WTC11 (cell line): ENCODE results near the gene LPCAT3. TPM values are rescaled to one million over a fixed set of nuclear protein-coding genes. Genes with fewer than 3 reads are reported as not detected.

Experiments used
- ATAC-seq: fragments of 200-7000 bp; cut with Tn5 transposase; 2 replicates; pipeline ENCODE4 v1.10.0; 2021; ENCODE audit warnings: mild to moderate bottlenecking, moderate library complexity
- CTCF ChIA-PET: fragments of 300-600 bp; sonication (Branson Sonifier 250); formaldehyde crosslinking; loops from one replicate; lab custom pipeline; 2021; ENCODE audit warnings: antibody characterized with exemption; lab: Charles Lee
- POLR2A ChIA-PET: fragments of 350-600 bp; sonication (Branson Sonifier 250); formaldehyde crosslinking; loops from one replicate; lab custom pipeline; 2021; ENCODE audit warnings: antibody characterized with exemption; lab: Charles Lee
- DNase-seq: peaks from one replicate; pipeline ENCODE4 v3.0.0; 2021; ENCODE audit warnings: low spot score
- H3K27ac Mint-ChIP-seq: 2 replicates; pipeline ENCODE4 v1.8.0; 2021; ENCODE audit warnings: mixed read lengths
- H3K27me3 Mint-ChIP-seq: 2 replicates; pipeline ENCODE4 v1.8.0; 2021; ENCODE audit warnings: low read depth, mild to moderate bottlenecking, moderate library complexity, mixed read lengths
- H3K36me3 Mint-ChIP-seq: 2 replicates; pipeline ENCODE4 v1.8.0; 2021; ENCODE audit warnings: mixed read lengths
- H3K4me1 Mint-ChIP-seq: 2 replicates; pipeline ENCODE4 v1.8.0; 2022; ENCODE audit warnings: mixed read lengths
- H3K4me3 Mint-ChIP-seq: 2 replicates; pipeline ENCODE4 v1.8.0; 2021; ENCODE audit warnings: mild to moderate bottlenecking, moderate library complexity, mixed read lengths
- H3K9me3 Mint-ChIP-seq: 2 replicates; pipeline ENCODE4 v1.8.0; 2021; ENCODE audit warnings: mixed read lengths
- AFF4 ChIP-seq: sonication (generic); formaldehyde crosslinking; IDR thresholded peaks from 2 replicates; pipeline ENCODE4 v1.8.1; 2023; ENCODE audit warnings: mild to moderate bottlenecking, missing genetic modification reagents, borderline replicate concordance
- AR ChIP-seq: fragments of 250-450 bp; sonication (Bioruptor Pico); IDR thresholded peaks from 2 replicates; pipeline ENCODE4 v1.9.0; 2021; ENCODE audit warnings: mild to moderate bottlenecking
- ATF1 ChIP-seq: sonication (generic); formaldehyde crosslinking; IDR thresholded peaks from 2 replicates; pipeline ENCODE4 v1.8.1; 2023; ENCODE audit warnings: mild to moderate bottlenecking, moderate library complexity, missing genetic modification reagents
- CDX4 ChIP-seq: fragments of 250-450 bp; sonication (Bioruptor Pico); IDR thresholded peaks from 2 replicates; pipeline ENCODE4 v1.9.0; 2021; ENCODE audit warnings: moderate library complexity, mild to moderate bottlenecking, inconsistent platforms, borderline replicate concordance
- FOXP4 ChIP-seq: sonication (generic); formaldehyde crosslinking; IDR thresholded peaks from 2 replicates; pipeline ENCODE4 v1.8.0; 2022; ENCODE audit warnings: mild to moderate bottlenecking, missing genetic modification reagents
- GRHL2 ChIP-seq: fragments of 250-450 bp; sonication (Bioruptor Pico); IDR thresholded peaks from 2 replicates; pipeline ENCODE4 v1.8.0; 2022; ENCODE audit warnings: mild to moderate bottlenecking, moderate library complexity; ENCODE audit not compliant: insufficient replicate concordance, severe bottlenecking
- GTF2I ChIP-seq: fragments of 250-450 bp; sonication (Bioruptor Pico); conservative IDR thresholded peaks from 2 replicates; pipeline ENCODE4 v1.4.0; 2021; ENCODE audit warnings: mild to moderate bottlenecking
- HMGXB4 ChIP-seq: sonication (generic); formaldehyde crosslinking; IDR thresholded peaks from 2 replicates; pipeline ENCODE4 v1.8.1; 2023; ENCODE audit warnings: mild to moderate bottlenecking, moderate library complexity, missing genetic modification reagents
- MLX ChIP-seq: sonication (generic); formaldehyde crosslinking; IDR thresholded peaks from 2 replicates; pipeline ENCODE4 v1.8.1; 2023; ENCODE audit warnings: mild to moderate bottlenecking, missing genetic modification reagents, moderate library complexity
- NFATC4 ChIP-seq: fragments of 250-450 bp; sonication (Bioruptor Pico); IDR thresholded peaks from 2 replicates; pipeline ENCODE4 v1.9.0; 2021; ENCODE audit warnings: mild to moderate bottlenecking
- NFE2L1 ChIP-seq: sonication (generic); formaldehyde crosslinking; IDR thresholded peaks from 2 replicates; pipeline ENCODE4 v1.8.1; 2023; ENCODE audit warnings: missing genetic modification reagents
- NR2C2 ChIP-seq: sonication (generic); formaldehyde crosslinking; IDR thresholded peaks from 2 replicates; pipeline ENCODE4 v1.8.0; 2022; ENCODE audit warnings: mild to moderate bottlenecking, missing genetic modification reagents
- NR3C1 ChIP-seq: sonication (generic); formaldehyde crosslinking; conservative IDR thresholded peaks from 2 replicates; pipeline ENCODE4 v1.8.1; 2023; ENCODE audit warnings: low read depth, mild to moderate bottlenecking, missing genetic modification reagents
- PRDM15 ChIP-seq: sonication (generic); formaldehyde crosslinking; IDR thresholded peaks from 2 replicates; pipeline ENCODE4 v1.8.0; 2022; ENCODE audit warnings: missing genetic modification reagents
- PRRX2 ChIP-seq: fragments of 250-450 bp; sonication (Bioruptor Pico); IDR thresholded peaks from 2 replicates; pipeline ENCODE4 v1.8.0; 2021; ENCODE audit warnings: mild to moderate bottlenecking
- SMAD4 ChIP-seq: sonication (generic); formaldehyde crosslinking; IDR thresholded peaks from 2 replicates; pipeline ENCODE4 v1.8.0; 2022; ENCODE audit warnings: mild to moderate bottlenecking, missing genetic modification reagents
- SOX15 ChIP-seq: fragments of 250-450 bp; sonication (Bioruptor Pico); IDR thresholded peaks from 2 replicates; pipeline ENCODE4 v1.9.0; 2021; ENCODE audit warnings: mild to moderate bottlenecking
- TEAD1 ChIP-seq: sonication (generic); formaldehyde crosslinking; IDR thresholded peaks from 2 replicates; pipeline ENCODE4 v1.8.0; 2022; ENCODE audit warnings: mild to moderate bottlenecking, missing genetic modification reagents
- ZNF121 ChIP-seq: sonication (generic); formaldehyde crosslinking; IDR thresholded peaks from 2 replicates; pipeline ENCODE4 v1.8.0; 2023; ENCODE audit warnings: missing genetic modification reagents
- ZNF138 ChIP-seq: sonication (generic); formaldehyde crosslinking; conservative IDR thresholded peaks from 2 replicates; pipeline ENCODE4 v1.8.1; 2022; ENCODE audit warnings: mild to moderate bottlenecking, moderate library complexity, missing genetic modification reagents
- total RNA-seq: library from RNA; stranded (reverse); gene quantifications from 3 replicates; pipeline ENCODE4 v1.2.3, GENCODE V29; 2021

LPCAT3 gene
- total RNA-seq, 1 experiment from 2014 or later: 40.0 TPM

GRCh38 chr12:7059780-7060179 lies 41.5 kb upstream of the LPCAT3 start (continued):
- TF ChIP-seq CDX4: no peak
- no peak for TF ChIP-seq SMAD4
- TF ChIP-seq, all 79 proteins: peak for 0

- Mint-ChIP-seq H3K27me3 (peaks cover 2% of the 10 kb centered on the region; the same call in 1 of the 2 replicates), H3K27ac (no peak overlapping the region), H3K9me3 (no peaks in the 10 kb centered on the region), H3K4me3 (no peak overlapping the region), H3K36me3 (no peaks in the 10 kb centered on the region), H3K4me1 (peaks cover 20% of the 10 kb centered on the region)
- ChIA-PET CTCF (interaction anchor here (1.0 to 3.2 kb wide), 4 partner anchors 41 to 107 kb away, joined by 3 to 29 read pairs (median 3); partner anchors contain the start of gene LPCAT3), POLR2A (no interaction called here)
- DNase-seq: no peak
- ATAC-seq: no peak
- no peak for TF ChIP-seq PRDM15 (CRISPR knock-in tag)
- no peak for TF ChIP-seq ZNF138 (CRISPR knock-in tag)
- TF ChIP-seq FOXP4 (CRISPR knock-in tag): no peak
- no peak for TF ChIP-seq NFATC4 (CRISPR knock-in tag)
- TF ChIP-seq HMGXB4 (CRISPR knock-in tag): no peak
- no peak for TF ChIP-seq MLX (CRISPR knock-in tag)
- no peak for TF ChIP-seq TEAD1 (CRISPR knock-in tag)
- TF ChIP-seq NFE2L1 (CRISPR knock-in tag): no peak
- TF ChIP-seq SOX15: no peak
- no peak for TF ChIP-seq AR
- no peak for TF ChIP-seq NR2C2 (CRISPR knock-in tag)
- no peak for TF ChIP-seq NR3C1 (CRISPR knock-in tag)
- no peak for TF ChIP-seq GRHL2 (CRISPR knock-in tag)
- TF ChIP-seq AFF4 (CRISPR knock-in tag): no peak
- TF ChIP-seq ATF1 (CRISPR knock-in tag): no peak
- no peak for TF ChIP-seq ZNF121 (CRISPR knock-in tag)
- TF ChIP-seq GTF2I: no peak
- no peak for TF ChIP-seq PRRX2 (CRISPR knock-in tag)
Observed at GRCh38 chr12:7058850-7059395, 40.6 kb upstream of the LPCAT3 start.
